M059J (cell line): ENCODE data around the gene PITX3. TPM values are rescaled to one million over a fixed set of nuclear protein-coding genes. Genes with fewer than 3 reads are reported as not detected.

ENCODE experiments used
- DNase-seq: peaks from one replicate; pipeline ENCODE4 v3.0.0-alpha.2; 2012; ENCODE audit warnings: low read depth
- total RNA-seq: library from RNA; depleted of rRNA; stranded (reverse); fragments of >200 nt; shearing (Covaris generic); gene quantifications from 2 replicates; pipeline ENCODE4 v1.2.3, GENCODE V29; 2014; rRNA removed

Gene PITX3
- total RNA-seq: not detected in 2 replicates

DNA sequence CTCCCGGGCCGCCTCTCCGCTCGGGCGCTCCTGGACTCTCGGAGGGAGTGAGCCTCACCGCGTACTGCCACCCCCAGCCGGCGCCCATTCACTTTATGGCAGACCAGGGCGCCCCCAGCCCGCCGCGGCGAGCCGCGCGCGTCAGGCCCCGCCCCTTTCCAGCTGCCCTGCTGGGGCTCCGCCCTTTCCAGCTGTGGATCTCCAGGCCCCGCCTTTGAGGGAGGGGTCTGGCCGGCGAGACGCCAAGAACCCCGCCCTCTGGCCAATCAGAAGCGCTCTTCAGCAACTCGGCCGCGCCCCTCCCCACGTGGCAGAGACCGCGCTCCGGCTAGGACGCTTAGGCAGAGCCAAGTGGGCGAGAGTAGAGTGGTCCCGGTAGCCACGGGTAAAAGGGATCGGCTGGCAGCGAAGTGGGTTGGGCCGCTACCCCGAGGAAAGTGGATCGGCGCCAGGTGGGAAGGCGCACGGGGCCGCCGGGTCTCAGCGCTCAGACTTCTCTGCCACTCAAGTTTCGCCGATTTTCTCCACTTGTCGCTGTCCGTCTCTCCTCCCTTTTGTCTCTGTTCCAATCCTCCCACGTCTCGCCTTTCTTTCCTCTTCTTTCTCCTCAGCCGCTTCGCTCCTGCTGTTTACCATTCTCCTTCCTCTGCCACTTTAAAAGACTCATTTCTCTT is at the start of gene PITX3:
Gene PITX3 (minus strand): TSS at position 69 of the 674 bp plus-strand sequence. CDS start 9,432 bp downstream, outside the sequence.
- DNase-seq: peak; percentile 81

DNA sequence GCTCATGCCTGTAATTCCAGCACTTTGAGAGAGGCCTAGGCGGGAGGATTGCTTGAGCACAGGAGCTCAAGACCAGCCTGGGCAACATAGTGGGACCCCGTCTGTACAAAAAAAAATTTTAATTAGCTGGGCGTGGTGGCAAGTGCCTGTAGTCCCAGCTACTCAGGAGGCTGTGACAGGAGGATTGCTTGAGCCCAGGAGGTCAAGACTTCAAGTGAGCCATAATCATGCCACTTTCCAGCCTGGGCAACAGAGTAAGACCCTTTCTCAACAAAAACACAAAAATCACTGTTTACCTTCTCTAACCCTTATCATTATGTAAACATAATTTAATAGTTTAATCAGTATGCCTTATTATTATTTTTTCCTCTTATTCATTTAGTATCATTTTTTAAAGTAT is 48.5 kb upstream of the PITX3 start:
- no peak for DNase-seq

- DNase-seq: no peak
These were observed 48.0 kb upstream of the PITX3 start for GRCh38 chr10:102289356-102289755.

GRCh38 chr10:102287991-102288390 is 46.7 kb upstream of the PITX3 start:
- no peak for DNase-seq

DNA sequence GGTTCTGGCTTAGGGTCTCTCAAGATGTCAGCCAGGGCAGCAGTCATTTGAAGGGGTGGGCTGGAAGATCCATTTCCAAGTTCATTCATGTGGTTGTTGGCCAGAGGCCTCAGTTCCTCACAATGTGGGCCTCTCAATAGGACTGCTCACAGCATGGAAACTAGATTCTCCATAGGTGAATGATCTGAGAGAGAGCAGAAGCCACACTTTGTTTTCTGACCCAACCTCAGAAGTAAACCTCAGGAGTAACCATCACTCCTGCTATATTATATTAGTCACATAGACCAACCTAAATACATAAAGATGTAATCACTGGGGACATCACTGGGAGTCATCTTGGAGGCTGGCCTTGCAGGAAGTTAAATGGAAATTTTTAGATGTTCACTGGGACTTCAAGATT is 46.2 kb upstream of the PITX3 start:
- DNase-seq: no peak

DNA sequence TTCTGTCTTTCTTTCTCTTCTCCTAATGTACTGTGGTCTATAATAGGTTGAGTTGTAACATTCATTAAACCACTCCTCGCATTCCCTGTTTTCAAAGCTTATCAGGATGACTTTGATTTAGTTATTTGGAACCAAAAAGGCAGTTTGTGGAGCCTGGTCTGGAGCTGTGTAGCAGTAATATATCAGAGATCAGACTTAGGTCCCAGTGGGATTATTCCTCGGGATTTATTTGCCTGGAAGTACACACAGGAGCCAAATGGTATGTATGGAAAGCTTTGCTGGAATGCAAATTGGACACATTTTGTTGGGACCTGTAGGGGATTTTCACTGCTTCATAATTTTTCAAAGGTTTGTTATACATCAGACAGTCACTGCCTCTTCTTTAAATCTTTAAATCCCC is 44.9 kb upstream of the PITX3 start:
- DNase-seq: no peak

DNA sequence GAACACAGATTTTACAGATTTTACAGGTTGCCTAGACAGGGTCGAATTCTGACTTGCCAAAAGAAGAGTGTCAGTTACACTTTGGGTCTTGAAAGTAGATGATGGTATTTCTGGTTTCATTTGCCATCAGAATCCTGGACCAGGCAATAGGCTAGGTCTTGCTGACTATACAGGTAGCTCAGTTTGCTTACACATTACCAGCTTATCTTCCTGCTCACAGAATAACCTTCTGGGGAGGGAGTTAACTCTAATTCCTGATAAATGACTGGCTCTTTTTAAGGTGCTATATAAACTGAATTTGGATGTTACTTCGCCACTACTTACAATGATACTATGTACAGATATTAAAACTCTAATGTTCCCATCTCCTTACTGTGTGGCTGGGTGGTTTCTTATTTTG is 43.8 kb upstream of the PITX3 start:
- DNase-seq: no peak

DNA sequence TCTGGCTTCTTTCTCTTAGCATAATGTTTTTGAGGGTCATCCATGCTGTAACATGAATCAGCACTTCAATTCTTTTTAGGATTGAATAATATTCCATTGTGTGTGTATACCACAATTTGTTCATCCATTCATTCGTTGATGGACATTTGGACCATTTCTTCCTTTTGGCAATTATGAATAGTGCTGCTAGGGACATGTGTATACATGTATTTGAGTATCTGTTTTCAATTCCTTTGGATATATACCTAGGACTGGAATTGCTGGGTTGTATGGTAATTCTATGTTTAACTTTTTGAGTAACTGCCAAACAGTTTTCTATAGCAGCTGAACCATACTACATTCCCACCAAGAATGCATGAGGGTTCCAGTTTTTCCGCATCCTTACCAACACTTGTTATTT is 43.2 kb upstream of the PITX3 start:
- no peak for DNase-seq

DNA sequence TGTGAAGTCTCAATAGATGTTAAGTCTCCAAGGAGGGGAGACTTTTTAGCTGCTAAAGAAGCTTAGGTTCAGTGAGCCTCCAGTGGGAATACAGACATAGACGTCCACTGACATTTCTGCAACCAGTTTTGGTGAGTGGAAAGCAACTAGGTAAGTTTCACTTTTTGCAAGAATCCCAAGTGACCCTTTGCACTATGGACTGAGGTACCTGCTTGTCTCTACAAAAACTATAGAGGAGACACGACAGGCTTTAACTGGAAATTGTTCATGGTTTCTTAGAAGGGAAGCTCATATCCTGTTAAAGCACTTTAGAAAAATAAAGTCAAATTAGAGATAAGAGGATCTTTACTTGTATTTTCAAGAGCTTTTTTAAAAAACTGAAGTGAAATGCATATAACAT is 42.6 kb upstream of the PITX3 start:
- no peak for DNase-seq

GRCh38 chr10:102283488-102283887 is 42.2 kb upstream of the PITX3 start:
- DNase-seq: no peak

- DNase-seq: no peak
These were observed 39.8 kb upstream of the PITX3 start for GRCh38 chr10:102281102-102281487.

DNA sequence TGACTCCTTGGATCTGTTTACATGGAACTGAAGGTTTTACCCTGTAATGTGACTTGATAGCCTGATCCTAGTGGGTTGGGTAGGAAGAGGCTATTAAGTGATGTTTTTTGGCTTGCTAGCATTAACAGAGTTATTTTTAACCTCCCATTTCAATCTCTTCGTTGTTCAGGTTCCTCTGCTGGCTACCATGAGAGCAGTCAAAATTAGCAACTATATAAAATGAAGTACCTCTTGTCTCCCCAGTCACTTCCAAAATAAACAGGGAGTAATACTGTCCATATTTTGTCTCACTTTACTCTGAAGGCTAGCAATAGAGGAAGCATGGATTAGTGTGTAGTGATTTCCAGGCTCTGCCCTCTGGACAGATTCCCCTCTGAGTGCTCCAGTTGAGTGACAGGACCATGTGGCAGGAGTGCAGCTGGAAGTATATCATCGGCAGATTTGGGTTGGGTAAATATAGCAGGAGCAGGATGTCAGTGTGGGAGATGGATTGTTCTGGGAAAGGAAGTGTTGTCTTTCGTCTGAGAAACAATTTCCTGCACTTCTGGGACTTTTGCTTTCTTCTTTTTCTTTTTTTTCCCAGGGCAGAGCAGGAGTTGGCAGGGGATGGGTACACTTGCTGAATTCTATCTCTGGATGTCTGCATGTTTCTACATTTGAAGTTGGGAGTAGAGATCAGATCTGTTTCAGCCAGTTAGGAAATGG is 39.2 kb upstream of the PITX3 start:
- no peak for DNase-seq

DNA sequence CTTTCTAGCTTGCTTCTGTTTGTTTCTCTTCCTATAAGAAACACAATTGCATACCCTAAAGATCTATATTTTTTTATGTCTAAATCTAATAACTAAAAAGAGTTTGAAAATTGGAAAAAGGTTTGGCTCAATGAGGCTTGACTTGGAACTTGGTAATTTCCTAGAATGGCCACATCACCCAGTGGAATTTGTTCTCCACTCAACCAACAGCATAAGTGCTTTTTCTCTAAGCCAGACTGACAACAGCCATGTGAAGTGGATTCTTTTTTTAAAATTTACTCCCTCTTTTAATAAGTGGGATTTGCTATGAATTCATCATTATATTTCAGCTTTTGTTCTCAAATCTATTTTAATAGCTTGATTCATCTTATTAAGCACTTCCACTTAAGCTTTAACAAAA is 37.8 kb upstream of the PITX3 start:
- DNase-seq: no peak

DNA sequence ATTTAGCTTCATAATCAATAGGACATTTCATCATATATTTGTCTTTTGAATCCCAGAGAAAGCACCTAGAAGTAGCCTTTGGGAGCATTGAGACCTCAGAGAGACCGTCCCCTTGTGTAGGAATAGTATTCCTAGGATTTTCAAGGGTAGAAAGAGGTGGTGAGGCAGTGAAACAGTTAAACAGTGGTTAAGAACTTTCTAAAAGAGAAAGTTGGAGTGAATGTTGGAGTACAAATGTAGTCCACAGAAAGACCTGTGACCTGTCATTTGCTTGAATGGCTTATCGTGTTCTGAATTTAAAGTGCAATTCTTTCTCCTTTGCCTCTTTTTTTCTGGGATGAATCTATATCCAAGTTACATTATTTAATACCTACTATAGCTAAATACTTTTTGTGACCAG is 34.0 kb upstream of the PITX3 start:
- DNase-seq: no peak

DNA sequence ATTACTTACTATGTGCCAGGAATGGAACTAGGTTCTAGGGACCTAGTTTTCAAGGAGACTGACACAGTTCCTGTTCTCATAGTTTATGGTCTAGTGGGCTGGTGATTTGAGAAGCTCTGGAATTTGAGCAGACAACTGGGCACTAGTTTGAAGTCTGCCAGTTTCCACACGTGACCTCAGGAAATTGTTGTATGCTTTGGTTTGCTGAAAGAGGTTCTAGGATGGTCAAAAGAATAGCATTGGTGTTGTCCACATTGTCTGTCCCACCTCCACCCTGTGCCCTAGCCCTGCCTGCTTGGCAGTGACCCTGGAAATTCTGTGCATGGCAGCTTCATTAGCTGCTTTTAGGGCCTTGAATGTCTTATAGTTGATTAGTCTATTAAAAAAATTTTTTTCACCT is 32.8 kb upstream of the PITX3 start:
- peak; percentile 37 for DNase-seq

DNA sequence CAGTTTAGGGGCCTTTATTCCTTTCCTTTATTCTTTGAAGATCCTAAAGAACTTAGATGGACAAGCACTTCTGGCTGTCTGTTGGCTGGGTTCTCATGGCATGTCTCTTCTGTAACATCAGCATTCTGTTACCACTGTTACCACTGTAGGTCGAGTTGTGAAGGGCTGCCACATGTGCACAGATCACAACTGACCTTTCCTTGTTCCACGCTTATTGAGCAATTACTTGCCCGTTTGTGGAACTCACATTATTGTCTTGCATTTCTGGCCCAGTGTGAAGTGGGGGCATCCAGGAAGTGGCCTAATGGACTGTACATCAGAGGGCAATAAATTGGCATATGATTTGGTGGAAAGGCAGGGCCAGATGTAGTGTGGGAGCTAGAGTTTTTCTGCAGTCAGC is 27.7 kb upstream of the PITX3 start:
- DNase-seq: no peak

DNA sequence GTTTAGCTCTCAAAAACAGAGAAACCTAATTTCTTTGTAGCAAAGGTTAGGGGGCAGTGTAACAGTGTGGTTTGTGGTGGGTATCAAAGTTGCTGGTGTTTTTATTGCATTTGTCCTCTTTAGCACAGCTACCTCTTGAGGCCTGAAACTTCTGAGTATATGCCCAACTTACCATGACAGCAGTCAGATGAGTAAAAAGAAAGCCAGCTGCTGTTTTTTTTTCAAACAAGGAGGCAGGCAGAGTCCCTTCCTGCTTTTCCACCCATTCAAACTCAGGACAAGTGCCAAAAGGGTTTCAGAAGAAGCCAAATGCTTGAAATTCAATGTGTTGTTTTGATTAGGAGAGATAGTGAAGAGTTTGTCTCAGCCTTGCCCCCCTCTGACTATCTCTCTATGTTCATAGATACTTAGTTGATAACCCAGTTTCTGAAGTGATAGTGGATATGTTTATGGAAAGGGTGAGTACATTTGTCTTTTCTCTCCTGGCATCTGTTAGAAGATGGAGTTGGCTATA is 27.1 kb upstream of the PITX3 start:
- DNase-seq: no peak

GRCh38 chr10:102267748-102268147 is 26.4 kb upstream of the PITX3 start:
- peak; percentile 69 for DNase-seq

DNA sequence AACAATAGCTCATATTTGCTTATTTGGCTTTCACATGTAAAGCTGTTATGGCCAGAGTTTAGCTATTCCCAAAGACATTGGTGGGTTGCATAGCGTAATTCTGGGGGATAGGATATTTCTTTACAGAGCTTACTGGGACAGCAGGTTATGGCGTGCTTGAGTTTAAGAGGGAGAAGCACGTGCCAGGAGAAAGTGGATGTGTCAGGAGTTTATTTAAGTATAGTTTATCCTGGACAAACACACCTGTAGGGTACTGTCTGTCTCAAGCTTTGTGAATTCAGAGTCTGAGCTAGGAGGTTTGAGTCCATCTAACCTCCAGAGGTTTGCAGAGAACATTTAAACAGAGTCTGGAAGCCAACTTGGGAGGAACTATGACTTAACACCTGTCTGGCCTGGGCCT is 25.4 kb upstream of the PITX3 start:
- no peak for DNase-seq

- DNase-seq: no peak
These were observed 23.1 kb upstream of the PITX3 start for GRCh38 chr10:102264371-102264770.

GRCh38 chr10:102262744-102263370 is 21.5 kb upstream of the PITX3 start:
- peak; percentile 46 for DNase-seq

DNA sequence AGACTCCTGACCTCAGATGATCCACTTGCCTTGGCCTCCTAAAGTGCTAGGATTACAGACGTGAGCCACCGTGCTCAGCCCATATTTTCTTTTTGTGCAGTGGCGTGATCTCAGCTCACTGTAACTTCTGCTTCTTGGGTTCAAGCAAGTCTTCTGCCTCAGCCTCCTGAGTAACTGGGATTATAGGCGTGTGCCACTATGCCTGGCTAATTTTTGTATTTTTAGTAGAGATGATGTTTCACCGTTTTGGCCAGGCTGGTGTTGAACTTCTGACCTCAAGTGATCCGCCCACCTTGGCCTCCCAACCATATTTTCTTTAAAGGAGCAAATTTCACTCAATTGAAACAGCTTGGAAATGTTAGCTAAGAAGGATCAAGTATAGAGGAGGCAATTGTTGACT is 20.5 kb upstream of the PITX3 start:
- no peak for DNase-seq

DNA sequence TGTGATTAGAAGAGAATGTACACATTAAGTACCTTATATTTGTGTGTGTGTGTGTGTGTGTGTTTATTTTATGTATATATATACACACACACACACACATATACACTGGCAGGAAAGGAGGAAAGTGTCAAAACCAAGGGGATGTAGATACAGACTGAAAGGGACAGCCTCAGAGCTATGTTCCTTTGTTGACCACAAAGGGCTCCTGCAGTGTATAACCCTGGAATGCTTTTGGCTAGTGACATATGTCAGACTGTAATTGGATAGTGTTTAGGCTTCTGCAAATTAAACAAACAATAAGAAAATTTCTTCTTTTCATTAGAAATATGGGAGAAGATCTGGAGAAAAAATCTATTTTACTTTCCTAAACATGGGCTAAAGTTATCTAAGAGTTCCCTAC is 19.9 kb upstream of the PITX3 start:
- DNase-seq: no peak
